GM18873 (cell line): ENCODE results near the gene GAB2.
"Not testable (repeated sequence)": the region's sequence is repeated elsewhere in the genome, so short reads cannot be mapped to it uniquely, and the experiment has no call there.

ENCODE experiments used
- ATAC-seq: cut with Tn5 transposase; IDR thresholded peaks from one replicate; pipeline ENCODE4 v1.9.1; 2021; ENCODE audit warnings: mild to moderate bottlenecking, moderate library complexity, moderate number of reproducible peaks; ENCODE audit not compliant: unreplicated experiment, low FRiP score

Gene GAB2

GRCh38 chr11:78196661-78197091 lies 220.9 kb downstream of the GAB2 start:
- ATAC-seq = no peak

GRCh38 chr11:78195917-78196560 lies 221.6 kb downstream of the GAB2 start:
- ATAC-seq = no peak

GRCh38 chr11:78194490-78194889 lies 223.1 kb downstream of the GAB2 start:
- no peak for ATAC-seq

- no peak for ATAC-seq
Measured at GRCh38 chr11:78193806-78194205, 223.8 kb downstream of the GAB2 start.

- ATAC-seq = no peak
Measured at GRCh38 chr11:78192911-78193351, 224.7 kb downstream of the GAB2 start.

GRCh38 chr11:78192223-78192719 lies 225.3 kb downstream of the GAB2 start:
- ATAC-seq = no peak

- no peak for ATAC-seq
Measured at GRCh38 chr11:78190871-78191538, 226.6 kb downstream of the GAB2 start.

GRCh38 chr11:78190374-78190773 lies 227.2 kb downstream of the GAB2 start:
- no peak for ATAC-seq

GRCh38 chr11:78189851-78190250 lies 227.8 kb downstream of the GAB2 start:
- ATAC-seq = no peak

- no peak for ATAC-seq
Measured at GRCh38 chr11:78189174-78189724, 228.4 kb downstream of the GAB2 start.

- peak; percentile 95 for ATAC-seq
Measured at GRCh38 chr11:78188286-78189173, 229.1 kb downstream of the GAB2 start, which contains the start of the genes KCTD21 and USP35. Gene KCTD21 (minus strand): TSS chr11:78188626. CDS start chr11:78174554, 14,072 bp downstream. Gene USP35 (plus strand): TSS chr11:78188919. CDS start chr11:78196246, 7,327 bp downstream.

GRCh38 chr11:78187366-78188285 lies 230.0 kb downstream of the GAB2 start:
- ATAC-seq = peak; percentile 6

GRCh38 chr11:78181185-78181584 lies 236.4 kb downstream of the GAB2 start:
- no peak for ATAC-seq

- no peak for ATAC-seq
Measured at GRCh38 chr11:78180751-78181150, 236.9 kb downstream of the GAB2 start.

- ATAC-seq = no peak
Measured at GRCh38 chr11:78179459-78180071, 238.1 kb downstream of the GAB2 start.

GRCh38 chr11:78177216-78177615 lies 240.4 kb downstream of the GAB2 start:
- ATAC-seq = no peak

GRCh38 chr11:78176605-78177141 lies 240.9 kb downstream of the GAB2 start:
- ATAC-seq = no peak

GRCh38 chr11:78175862-78176261 lies 241.8 kb downstream of the GAB2 start:
- ATAC-seq = not testable (repeated sequence)

GRCh38 chr11:78171951-78172350 lies 245.7 kb downstream of the GAB2 start:
- ATAC-seq = no peak
